DOHH2 (cell line): ENCODE results near the gene NOTCH1.

Source experiments
- CTCF ChIP-seq: fragments of 200-600 bp; sonication (generic); IDR thresholded peaks from one replicate; pipeline ENCODE4 v1.5.1; 2014; ENCODE audit warnings: antibody characterized with exemption, mild to moderate bottlenecking, low read depth, low read length; ENCODE audit not compliant: poor library complexity, severe bottlenecking
- EZH2phosphoT487 ChIP-seq: fragments of 200-600 bp; sonication (generic); IDR thresholded peaks from 2 replicates; pipeline ENCODE4 v1.6.1; 2017; ENCODE audit warnings: borderline replicate concordance, mild to moderate bottlenecking, antibody characterized with exemption, low read length, moderate library complexity, mixed read lengths

- TF ChIP-seq CTCF (no peak), EZH2phosphoT487 (no peak)
Observed at GRCh38 chr9:136482793-136483588, 62.9 kb downstream of the NOTCH1 start, which contains the start of gene SEC16A.
